ENCODE results near the gene JAKMIP1.

JAKMIP1 gene

GRCh38 chr4:6031846-6032245, 168.5 kb downstream of the JAKMIP1 start:
- Mint-ChIP-seq H3K27me3 (no peaks in the 10 kb centered on the region), H3K9me3 (no peaks in the 10 kb centered on the region), H3K36me3 (ENCODE audit: low read depth) (no peaks in the 10 kb centered on the region), H3K4me1 (no peaks in the 10 kb centered on the region), H3K27ac (no peak overlapping the region), H3K4me3 (no peak overlapping the region)
- DNase-seq (no peak), ATAC-seq (no peak)

- H3K36me3 Mint-ChIP-seq (ENCODE audit: low read depth) = no peaks in the 10 kb centered on the region
- H3K4me3 Mint-ChIP-seq = no peak overlapping the region
- H3K27ac Mint-ChIP-seq = no peak overlapping the region
- H3K27me3 Mint-ChIP-seq = no peaks in the 10 kb centered on the region
- no peaks in the 10 kb centered on the region for H3K9me3 Mint-ChIP-seq
- no peaks in the 10 kb centered on the region for H3K4me1 Mint-ChIP-seq
- DNase-seq (no peak), ATAC-seq (no peak)
Measured at GRCh38 chr4:6030679-6031078, 169.7 kb downstream of the JAKMIP1 start.

DNA sequence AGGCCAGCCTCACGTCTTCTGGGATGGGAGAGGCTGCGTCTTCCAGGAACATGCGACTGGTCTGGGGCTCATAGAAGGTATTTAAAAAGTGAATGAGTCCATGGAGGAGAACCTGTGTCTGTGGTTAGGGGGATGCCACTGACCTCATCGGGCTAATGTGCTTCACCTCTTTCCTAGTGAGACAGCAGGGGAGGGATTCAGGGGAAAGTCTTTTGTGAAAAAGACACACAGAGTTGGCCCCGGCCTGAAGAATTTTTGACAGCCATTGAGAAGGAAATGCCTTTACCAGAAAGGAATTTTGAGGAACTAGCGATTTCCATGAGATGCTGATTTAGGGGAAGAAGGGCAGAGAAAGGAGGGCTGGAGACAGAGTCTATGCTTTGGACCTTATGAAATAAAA, 171.1 kb downstream of the JAKMIP1 start:
- no peak for ATAC-seq
- H3K36me3 Mint-ChIP-seq (ENCODE audit: low read depth) = no peaks in the 10 kb centered on the region
- H3K9me3 Mint-ChIP-seq = no peaks in the 10 kb centered on the region
- H3K27ac Mint-ChIP-seq = no peak overlapping the region
- no peaks in the 10 kb centered on the region for H3K27me3 Mint-ChIP-seq
- H3K4me1 Mint-ChIP-seq = no peaks in the 10 kb centered on the region
- no peak for DNase-seq
- no peak overlapping the region for H3K4me3 Mint-ChIP-seq

GRCh38 chr4:6028168-6028567, 172.2 kb downstream of the JAKMIP1 start:
- DNase-seq (no peak), ATAC-seq (no peak)
- Mint-ChIP-seq H3K4me3 (no peak overlapping the region), H3K9me3 (no peaks in the 10 kb centered on the region), H3K27me3 (no peaks in the 10 kb centered on the region), H3K4me1 (no peaks in the 10 kb centered on the region), H3K36me3 (ENCODE audit: low read depth) (no peaks in the 10 kb centered on the region), H3K27ac (no peak overlapping the region)

DNA sequence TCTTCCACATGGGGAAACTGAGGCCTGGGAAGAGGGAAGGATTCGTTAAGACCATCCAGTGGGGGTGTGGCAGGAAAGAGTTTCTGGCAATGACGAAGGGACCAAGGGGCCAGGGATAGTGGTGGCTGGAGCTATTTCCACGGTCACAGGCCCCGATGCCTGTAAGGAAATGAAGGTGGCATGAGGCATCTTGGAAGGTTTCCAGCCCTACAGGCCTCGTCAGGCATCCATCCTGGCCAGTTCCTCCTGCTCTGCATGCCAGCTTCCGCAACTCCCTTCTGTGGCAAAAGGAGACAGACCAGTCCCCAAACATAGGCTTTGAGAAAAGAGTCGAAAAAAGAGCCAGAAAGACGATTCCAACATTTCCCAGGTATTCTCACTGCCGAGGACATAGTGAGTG, 173.0 kb downstream of the JAKMIP1 start:
- Mint-ChIP-seq H3K4me1 (no peaks in the 10 kb centered on the region), H3K4me3 (no peak overlapping the region), H3K27me3 (no peaks in the 10 kb centered on the region), H3K27ac (no peak overlapping the region), H3K36me3 (ENCODE audit: low read depth) (no peaks in the 10 kb centered on the region), H3K9me3 (no peaks in the 10 kb centered on the region)
- ATAC-seq = no peak
- DNase-seq = no peak

GRCh38 chr4:6024313-6024960, 175.9 kb downstream of the JAKMIP1 start:
- H3K27ac Mint-ChIP-seq = no peak overlapping the region
- no peaks in the 10 kb centered on the region for H3K4me1 Mint-ChIP-seq
- ATAC-seq (no peak), DNase-seq (no peak)
- no peak overlapping the region for H3K4me3 Mint-ChIP-seq
- no peaks in the 10 kb centered on the region for H3K9me3 Mint-ChIP-seq
- H3K27me3 Mint-ChIP-seq = peaks cover 7% of the 10 kb centered on the region
- no peaks in the 10 kb centered on the region for H3K36me3 Mint-ChIP-seq (ENCODE audit: low read depth)

- DNase-seq (no peak), ATAC-seq (no peak)
- Mint-ChIP-seq H3K9me3 (no peaks in the 10 kb centered on the region), H3K27me3 (peaks cover 11% of the 10 kb centered on the region), H3K4me3 (no peak overlapping the region), H3K36me3 (ENCODE audit: low read depth) (no peaks in the 10 kb centered on the region), H3K27ac (peak overlapping the region; percentile 13), H3K4me1 (no peaks in the 10 kb centered on the region)
Measured at GRCh38 chr4:6023731-6024130, 176.6 kb downstream of the JAKMIP1 start.

DNA sequence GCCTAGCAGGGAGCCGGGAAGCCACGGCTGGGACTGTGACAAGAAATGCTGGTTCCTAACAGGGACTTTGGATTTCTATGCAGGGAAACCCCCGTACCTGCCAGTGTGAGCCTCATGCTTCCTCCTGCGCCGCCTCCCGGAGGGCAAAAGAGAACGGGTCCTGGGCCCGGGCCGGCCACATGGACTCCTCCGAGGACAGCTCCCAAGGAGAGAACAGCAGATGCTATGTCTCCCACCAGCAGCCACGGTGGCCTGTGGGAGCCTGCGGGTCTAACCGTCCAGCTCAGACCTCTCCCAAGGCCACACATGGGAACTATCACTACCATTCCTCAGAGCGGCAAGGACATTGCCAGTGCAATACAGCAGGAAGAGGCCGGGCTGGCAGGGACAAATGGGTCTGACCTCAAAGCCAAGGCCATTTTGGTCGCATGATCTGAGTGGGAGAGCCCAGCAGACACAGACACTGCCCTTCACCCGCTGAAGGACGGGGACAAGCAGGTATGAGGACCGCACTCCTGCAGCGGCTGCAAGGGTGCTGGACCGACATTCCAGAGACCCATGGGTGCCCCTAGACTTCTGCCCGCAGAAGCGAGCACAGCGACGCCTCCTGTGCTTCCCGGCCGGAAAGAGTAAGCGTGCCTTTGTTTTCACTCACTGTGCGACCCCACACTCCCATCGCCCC, 177.6 kb downstream of the JAKMIP1 start:
- ATAC-seq (no peak), DNase-seq (no peak)
- Mint-ChIP-seq H3K4me3 (no peak overlapping the region), H3K4me1 (no peaks in the 10 kb centered on the region), H3K9me3 (no peaks in the 10 kb centered on the region), H3K27me3 (peaks cover 11% of the 10 kb centered on the region), H3K36me3 (ENCODE audit: low read depth) (no peaks in the 10 kb centered on the region), H3K27ac (no peak overlapping the region)

- H3K36me3 Mint-ChIP-seq (ENCODE audit: low read depth) = no peaks in the 10 kb centered on the region
- H3K4me3 Mint-ChIP-seq = no peak overlapping the region
- no peak for ATAC-seq
- no peak overlapping the region for H3K27ac Mint-ChIP-seq
- no peak for DNase-seq
- peaks cover 11% of the 10 kb centered on the region for H3K27me3 Mint-ChIP-seq
- no peaks in the 10 kb centered on the region for H3K4me1 Mint-ChIP-seq
- H3K9me3 Mint-ChIP-seq = no peaks in the 10 kb centered on the region
Measured at GRCh38 chr4:6021831-6022606, 178.3 kb downstream of the JAKMIP1 start.

GRCh38 chr4:6020613-6021012, 179.7 kb downstream of the JAKMIP1 start:
- peaks cover 11% of the 10 kb centered on the region for H3K27me3 Mint-ChIP-seq
- no peak for ATAC-seq
- DNase-seq = no peak
- no peaks in the 10 kb centered on the region for H3K9me3 Mint-ChIP-seq
- no peaks in the 10 kb centered on the region for H3K36me3 Mint-ChIP-seq (ENCODE audit: low read depth)
- H3K4me1 Mint-ChIP-seq = no peaks in the 10 kb centered on the region
- no peak overlapping the region for H3K27ac Mint-ChIP-seq
- H3K4me3 Mint-ChIP-seq = no peak overlapping the region

DNA sequence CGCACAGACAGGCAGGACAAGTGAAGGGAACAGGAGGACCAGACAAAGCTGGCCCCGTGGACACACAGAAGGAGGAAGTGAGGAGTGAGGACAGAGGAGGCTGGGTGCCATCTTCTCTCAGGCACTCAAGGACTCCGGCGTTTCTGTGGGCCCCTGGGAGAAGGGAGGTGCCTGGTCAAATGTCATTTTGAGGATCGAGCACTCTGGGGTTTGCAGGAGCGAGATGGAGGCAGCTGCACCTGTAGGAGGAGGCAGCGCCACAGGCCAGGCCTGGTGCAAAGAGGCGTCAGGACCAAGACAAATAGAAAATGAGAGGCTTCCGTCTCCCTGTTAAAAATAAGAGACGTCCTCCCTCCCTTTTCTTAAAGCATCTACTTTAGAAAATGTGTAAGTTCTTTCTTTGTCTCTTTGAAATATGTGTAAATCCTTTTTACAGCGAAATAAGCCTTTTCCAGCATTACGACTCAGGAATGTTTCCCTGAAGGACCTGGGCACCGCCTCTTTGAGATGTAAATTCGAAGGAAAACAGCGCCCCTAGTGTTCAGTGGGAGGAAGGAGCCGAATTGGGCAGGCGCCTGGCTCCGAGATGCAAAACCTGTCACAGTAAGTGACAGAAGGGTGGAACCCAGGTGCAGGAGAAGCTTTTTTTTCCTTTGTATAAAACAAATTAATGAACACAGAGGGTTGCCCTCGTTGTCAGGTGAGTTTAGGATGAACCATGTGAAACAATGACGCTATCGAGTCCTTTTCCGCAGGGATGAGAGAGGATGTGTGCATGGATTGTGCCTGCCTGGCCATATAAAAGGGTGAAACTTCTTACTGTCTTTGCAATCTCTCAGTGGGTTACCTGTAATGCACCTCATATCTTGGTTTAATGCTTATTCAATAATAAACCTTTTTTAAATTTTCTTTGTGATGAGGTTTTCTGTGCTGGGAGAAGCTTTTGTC, 180.8 kb downstream of the JAKMIP1 start:
- DNase-seq (peak; percentile 39), ATAC-seq (no peak)
- Mint-ChIP-seq H3K4me1 (no peaks in the 10 kb centered on the region), H3K27me3 (peaks cover 11% of the 10 kb centered on the region), H3K27ac (no peak overlapping the region), H3K4me3 (no peak overlapping the region), H3K36me3 (ENCODE audit: low read depth) (no peaks in the 10 kb centered on the region), H3K9me3 (no peaks in the 10 kb centered on the region)

GRCh38 chr4:6018331-6018730, 182.0 kb downstream of the JAKMIP1 start, which contains the start of gene C4orf50:
Gene C4orf50, minus strand, starts transcription at chr4:6018431.
- H3K4me1 Mint-ChIP-seq = no peaks in the 10 kb centered on the region
- no peak within 1 kb of the TSS for H3K27ac Mint-ChIP-seq
- H3K9me3 Mint-ChIP-seq = no peaks in the 10 kb centered on the region
- no peak for DNase-seq
- no peak for ATAC-seq
- no peaks in the 10 kb centered on the region for H3K36me3 Mint-ChIP-seq (ENCODE audit: low read depth)
- H3K27me3 Mint-ChIP-seq = peaks cover 11% of the 10 kb centered on the region
- H3K4me3 Mint-ChIP-seq = no peak within 1 kb of the TSS

GRCh38 chr4:6017800-6018199, 182.5 kb downstream of the JAKMIP1 start:
- H3K9me3 Mint-ChIP-seq = no peaks in the 10 kb centered on the region
- no peak for ATAC-seq

DNA sequence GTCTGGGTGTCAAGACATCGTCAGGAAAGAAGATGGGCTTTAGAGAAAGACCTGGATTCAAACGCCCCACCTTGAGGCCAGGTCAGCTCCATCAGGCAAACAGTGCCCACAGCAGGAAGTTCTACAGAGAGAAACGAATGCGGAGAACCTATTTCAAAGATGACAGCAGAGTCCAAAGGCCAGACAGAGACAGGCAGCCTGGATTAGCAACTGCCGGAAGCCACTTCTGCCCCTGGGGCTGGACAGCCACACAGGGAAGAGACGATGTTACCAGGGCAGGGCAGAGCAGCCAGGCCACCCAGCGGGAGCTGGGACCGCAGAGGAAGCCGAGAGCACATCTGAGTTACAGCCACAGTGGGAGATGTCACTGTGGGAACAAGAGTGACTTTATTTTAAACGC, 183.3 kb downstream of the JAKMIP1 start:
- Mint-ChIP-seq H3K36me3 (ENCODE audit: low read depth) (no peaks in the 10 kb centered on the region), H3K4me3 (no peak overlapping the region), H3K4me1 (no peaks in the 10 kb centered on the region), H3K9me3 (no peaks in the 10 kb centered on the region), H3K27ac (no peak overlapping the region), H3K27me3 (peaks cover 11% of the 10 kb centered on the region)
- DNase-seq (no peak), ATAC-seq (no peak)

More at GRCh38 chr4:6017800-6018199, 182.5 kb downstream of the JAKMIP1 start:
- Mint-ChIP-seq H3K27me3 (peaks cover 11% of the 10 kb centered on the region), H3K27ac (no peak overlapping the region), H3K4me3 (no peak overlapping the region), H3K36me3 (ENCODE audit: low read depth) (no peaks in the 10 kb centered on the region), H3K4me1 (no peaks in the 10 kb centered on the region)
- DNase-seq = no peak
